Dendritic cell treated with granulocyte-macrophage colony-stimulating factor and Interleukin-4, amounts not matched to agents 40 ng/mL and 50 ng/mL, for 4 days (primary cell): ENCODE measurements around the gene EMILIN2.

Experiments used
- H3K27ac Mint-ChIP-seq: one replicate; pipeline ENCODE4 v1.8.0; 2022; ENCODE audit warnings: mild to moderate bottlenecking, mixed read lengths
- H3K27me3 Mint-ChIP-seq: one replicate; pipeline ENCODE4 v1.8.0; 2022; ENCODE audit warnings: mild to moderate bottlenecking, mixed read lengths
- H3K36me3 Mint-ChIP-seq: one replicate; pipeline ENCODE4 v1.8.0; 2022; ENCODE audit warnings: low read depth, mixed read lengths
- H3K4me1 Mint-ChIP-seq: one replicate; pipeline ENCODE4 v1.8.0; 2022; ENCODE audit warnings: low read depth, mixed read lengths
- H3K4me3 Mint-ChIP-seq: one replicate; pipeline ENCODE4 v1.8.0; 2022; ENCODE audit warnings: mild to moderate bottlenecking, moderate library complexity, mixed read lengths
- H3K9me3 Mint-ChIP-seq: one replicate; pipeline ENCODE4 v1.8.0; 2022; ENCODE audit warnings: mixed read lengths
- intact Hi-C: fragments of 100-400 bp; cut with micrococcal nuclease; formaldehyde crosslinking; loops from one replicate; pipeline ENCODE4 v1.15.0; 2022

The EMILIN2 gene

DNA sequence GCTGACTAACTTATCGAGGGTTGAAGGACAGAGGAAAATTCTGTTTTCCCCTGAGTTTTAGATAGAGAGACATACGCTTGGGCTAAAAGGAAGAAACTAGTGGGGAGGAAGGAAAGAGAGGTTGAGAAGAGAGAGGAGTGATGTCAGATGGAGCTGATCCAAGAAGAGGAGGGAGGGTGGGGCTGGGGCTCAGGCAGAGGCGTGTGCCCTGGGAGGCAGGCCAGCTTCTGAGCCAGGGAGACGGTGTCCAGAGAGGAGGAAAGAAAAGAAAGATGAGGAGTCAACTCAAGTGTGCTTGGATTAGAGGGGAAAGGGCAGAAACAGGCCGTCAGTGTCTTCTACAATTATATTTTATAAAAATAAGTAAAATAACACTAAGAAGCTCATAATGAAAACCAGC is 56.2 kb downstream of the EMILIN2 start:
- Mint-ChIP-seq H3K36me3 (peaks cover 15% of the 10 kb centered on the region), H3K27ac (no peak overlapping the region), H3K9me3 (no peaks in the 10 kb centered on the region), H3K27me3 (no peaks in the 10 kb centered on the region), H3K4me3 (no peak overlapping the region), H3K4me1 (peaks cover 43% of the 10 kb centered on the region)
- intact Hi-C loops = no loop called here

DNA sequence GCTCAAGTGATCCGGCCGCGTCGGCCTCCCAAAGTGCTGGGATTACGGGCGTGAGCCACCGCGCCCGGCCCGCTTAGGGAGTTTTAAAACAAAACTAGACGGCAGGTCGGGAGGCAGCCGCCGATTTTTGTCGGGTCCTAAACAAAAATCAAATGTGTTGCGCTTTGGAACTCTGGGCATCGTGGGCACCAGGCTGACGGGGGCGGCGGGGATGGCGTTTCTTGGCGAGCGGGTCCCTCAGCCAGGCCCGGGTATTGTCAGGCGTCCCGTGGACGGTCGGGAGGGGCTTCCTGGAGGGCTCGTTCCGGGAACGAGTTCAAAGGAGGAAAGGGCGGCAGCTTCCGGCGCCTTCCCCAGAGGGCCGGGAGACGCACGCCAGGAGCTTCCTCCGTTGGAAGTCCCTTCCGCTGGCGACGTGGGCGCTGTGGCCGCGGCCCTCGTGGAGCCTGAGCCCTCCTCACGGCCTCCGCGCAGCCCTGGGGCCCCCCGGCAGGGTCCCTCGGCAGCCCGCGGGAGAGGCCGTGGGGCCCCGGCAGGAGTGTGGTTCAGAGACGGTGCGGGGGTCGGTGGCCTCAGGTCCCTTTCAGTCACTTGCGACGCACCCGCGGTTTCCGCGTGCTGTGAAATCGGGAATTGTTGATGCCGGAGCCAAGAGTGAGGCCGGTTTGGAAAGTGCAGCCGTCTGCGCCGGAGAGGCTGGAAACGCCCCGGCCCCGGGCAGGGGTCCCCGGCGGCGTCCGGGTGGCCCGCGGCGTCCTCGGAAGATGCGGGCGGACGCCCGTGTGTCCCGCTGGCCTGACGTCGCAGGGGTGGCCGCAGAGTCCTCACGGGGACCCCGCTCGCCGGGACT is 59.3 kb downstream of the EMILIN2 start:
- Mint-ChIP-seq H3K4me3 (peak overlapping the region; percentile 81), H3K27ac (peak overlapping the region; percentile 90), H3K27me3 (no peaks in the 10 kb centered on the region), H3K36me3 (peaks cover 43% of the 10 kb centered on the region), H3K4me1 (peaks cover 40% of the 10 kb centered on the region), H3K9me3 (no peaks in the 10 kb centered on the region)
- intact Hi-C loops = loop anchor here (5.0 kb wide), 1 partner anchor 59 kb away; the partner anchor contains the start of gene EMILIN2

DNA sequence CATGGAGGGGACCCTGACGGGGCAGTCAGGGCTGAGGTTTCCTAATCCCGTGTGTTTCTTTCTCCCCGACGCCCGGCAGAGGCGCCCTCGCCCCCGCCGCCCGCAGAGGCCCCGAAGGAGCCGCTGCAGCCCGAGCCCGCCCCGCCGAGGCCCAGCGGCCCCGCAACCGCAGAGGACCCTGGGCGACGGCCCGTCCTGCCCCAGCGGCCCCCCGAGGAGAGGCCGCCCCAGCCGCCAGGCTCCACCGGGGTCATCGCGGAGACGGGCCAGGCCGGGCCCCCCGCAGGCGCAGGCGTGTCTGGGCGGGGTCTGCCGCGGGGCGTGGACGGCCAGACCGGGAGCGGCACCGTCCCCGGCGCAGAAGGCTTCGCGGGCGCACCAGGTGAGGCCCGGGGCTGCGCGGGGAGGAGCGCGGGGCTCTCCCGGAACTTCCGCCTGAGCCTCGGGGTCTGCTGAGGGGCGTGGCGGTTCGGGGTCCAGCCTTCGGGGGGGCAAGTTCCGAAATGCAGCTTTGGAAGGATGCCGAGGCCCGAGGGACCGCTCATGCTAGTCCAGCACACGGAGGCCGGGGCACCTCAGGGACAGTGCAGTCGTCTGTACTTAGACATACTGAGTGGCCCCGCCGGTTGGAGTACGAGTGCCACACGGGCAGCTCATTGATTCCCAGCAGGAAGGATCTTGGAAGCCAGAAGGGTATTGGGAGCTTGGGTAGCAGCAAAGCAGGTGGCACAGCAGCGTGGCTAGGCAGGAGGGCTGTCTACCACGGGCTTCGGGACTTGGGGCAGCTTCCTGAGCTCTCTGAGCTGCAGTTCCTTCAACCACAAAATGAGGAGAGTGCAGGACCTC is 60.1 kb downstream of the EMILIN2 start:
- Mint-ChIP-seq H3K4me3 (peak overlapping the region; percentile 81), H3K27me3 (no peaks in the 10 kb centered on the region), H3K4me1 (peaks cover 33% of the 10 kb centered on the region), H3K9me3 (no peaks in the 10 kb centered on the region), H3K27ac (peak overlapping the region; percentile 90), H3K36me3 (peaks cover 51% of the 10 kb centered on the region)
- intact Hi-C loops = loop anchor here (5.0 kb wide), 1 partner anchor 60 kb away; the partner anchor contains the start of gene EMILIN2

DNA sequence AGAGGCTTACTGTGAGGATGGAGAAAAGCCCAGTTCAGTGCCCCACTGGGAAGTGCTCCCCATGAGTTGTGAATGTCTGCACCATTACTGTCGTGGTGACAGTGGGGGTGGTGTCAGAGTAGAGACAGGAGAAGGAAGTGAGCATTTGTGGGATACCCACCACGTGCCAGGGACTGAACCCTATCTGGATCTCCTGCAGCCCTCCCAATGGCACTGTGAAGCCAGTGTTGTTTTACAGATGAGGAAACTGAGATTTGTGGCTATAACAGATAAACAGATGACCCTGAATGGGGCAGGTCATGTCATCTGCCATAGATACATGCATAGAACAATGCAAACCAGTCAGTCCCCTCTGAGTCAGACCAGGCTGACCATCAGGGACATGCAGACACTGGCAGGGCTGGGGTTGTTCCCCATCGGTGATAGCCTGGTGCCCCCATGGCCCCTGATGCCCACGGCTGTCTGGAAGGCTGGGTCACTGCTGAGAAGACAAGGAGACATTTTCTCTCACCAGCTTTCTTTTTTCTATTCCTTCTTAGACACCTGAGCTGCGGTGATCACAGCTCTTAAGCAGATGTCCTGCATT is 60.8 kb downstream of the EMILIN2 start:
- Mint-ChIP-seq H3K36me3 (peaks cover 58% of the 10 kb centered on the region), H3K27ac (peak overlapping the region; percentile 78)

DNA sequence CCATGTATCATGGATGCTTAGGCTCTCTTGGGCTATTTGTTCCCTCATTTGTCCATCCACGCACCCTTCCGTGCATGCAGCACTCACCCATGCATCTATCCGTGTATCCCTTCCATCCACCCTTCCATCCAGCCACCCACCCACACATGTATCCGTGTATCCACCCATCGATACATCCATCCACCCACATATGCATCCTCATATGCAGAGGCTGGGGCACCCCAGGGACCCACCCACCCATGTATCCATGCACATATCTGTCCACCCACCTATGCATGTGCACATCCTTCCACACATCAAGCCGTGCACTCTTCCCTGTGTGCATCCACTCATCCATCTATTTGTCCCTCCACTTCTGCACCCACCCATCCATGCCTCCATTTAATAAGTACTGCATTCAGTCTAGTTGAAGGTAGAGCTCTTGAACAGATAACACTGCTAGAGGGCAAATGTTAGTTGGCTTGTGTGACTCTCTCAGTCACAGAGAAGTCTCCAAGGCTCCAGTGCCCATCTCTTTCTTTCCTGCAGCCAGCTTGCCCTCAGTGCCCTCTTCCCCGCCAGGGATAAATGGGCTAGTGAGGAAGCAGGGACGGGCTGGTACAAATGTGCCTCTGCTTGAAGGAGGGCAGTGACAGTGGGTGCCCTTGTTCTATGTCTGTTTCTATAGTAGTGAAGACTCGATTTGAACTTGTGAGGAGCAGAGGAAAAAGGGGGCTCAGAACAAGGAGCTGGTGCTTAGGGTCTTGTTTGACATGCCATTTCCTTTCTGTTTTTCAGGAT is 61.5 kb downstream of the EMILIN2 start:
- intact Hi-C loops = loop anchor here (5.0 kb wide), 1 partner anchor 61 kb away; the partner anchor contains the start of gene EMILIN2
- Mint-ChIP-seq H3K27me3 (no peaks in the 10 kb centered on the region), H3K27ac (peak overlapping the region; percentile 78), H3K36me3 (peaks cover 65% of the 10 kb centered on the region), H3K4me3 (peak overlapping the region; percentile 40), H3K4me1 (peaks cover 33% of the 10 kb centered on the region), H3K9me3 (no peaks in the 10 kb centered on the region)

More for the DNA sequence above, 60.8 kb downstream of the EMILIN2 start:
- Mint-ChIP-seq H3K4me3 (peak overlapping the region; percentile 81), H3K4me1 (peaks cover 33% of the 10 kb centered on the region), H3K9me3 (no peaks in the 10 kb centered on the region), H3K27me3 (no peaks in the 10 kb centered on the region)
- intact Hi-C loops = loop anchor here (5.0 kb wide), 1 partner anchor 60 kb away; the partner anchor contains the start of gene EMILIN2

DNA sequence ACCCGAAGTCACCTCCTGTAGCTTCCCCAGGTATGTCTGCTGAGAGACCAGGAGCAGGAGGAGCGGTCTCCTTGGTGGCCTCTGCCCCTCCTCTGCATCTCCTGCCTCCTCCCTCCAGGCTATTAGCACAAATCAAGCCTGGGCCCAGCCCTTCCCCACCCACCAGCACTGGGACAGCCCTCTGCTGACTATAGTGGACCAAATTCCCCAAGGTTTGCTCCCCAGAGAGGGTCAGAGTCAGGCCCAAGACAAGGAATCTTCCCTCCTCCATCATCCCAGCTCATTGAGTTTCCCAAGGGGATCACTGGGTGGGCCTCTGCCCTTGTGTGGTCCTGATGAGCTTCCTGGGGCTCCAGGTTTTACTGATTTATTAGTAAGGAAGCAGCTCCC is 62.1 kb downstream of the EMILIN2 start:
- Mint-ChIP-seq H3K36me3 (peaks cover 71% of the 10 kb centered on the region), H3K4me3 (no peak overlapping the region), H3K4me1 (peaks cover 33% of the 10 kb centered on the region), H3K9me3 (no peaks in the 10 kb centered on the region), H3K27ac (peak overlapping the region; percentile 78), H3K27me3 (no peaks in the 10 kb centered on the region)
- intact Hi-C loops = loop anchor here (5.0 kb wide), 1 partner anchor 62 kb away; the partner anchor contains the start of gene EMILIN2

DNA sequence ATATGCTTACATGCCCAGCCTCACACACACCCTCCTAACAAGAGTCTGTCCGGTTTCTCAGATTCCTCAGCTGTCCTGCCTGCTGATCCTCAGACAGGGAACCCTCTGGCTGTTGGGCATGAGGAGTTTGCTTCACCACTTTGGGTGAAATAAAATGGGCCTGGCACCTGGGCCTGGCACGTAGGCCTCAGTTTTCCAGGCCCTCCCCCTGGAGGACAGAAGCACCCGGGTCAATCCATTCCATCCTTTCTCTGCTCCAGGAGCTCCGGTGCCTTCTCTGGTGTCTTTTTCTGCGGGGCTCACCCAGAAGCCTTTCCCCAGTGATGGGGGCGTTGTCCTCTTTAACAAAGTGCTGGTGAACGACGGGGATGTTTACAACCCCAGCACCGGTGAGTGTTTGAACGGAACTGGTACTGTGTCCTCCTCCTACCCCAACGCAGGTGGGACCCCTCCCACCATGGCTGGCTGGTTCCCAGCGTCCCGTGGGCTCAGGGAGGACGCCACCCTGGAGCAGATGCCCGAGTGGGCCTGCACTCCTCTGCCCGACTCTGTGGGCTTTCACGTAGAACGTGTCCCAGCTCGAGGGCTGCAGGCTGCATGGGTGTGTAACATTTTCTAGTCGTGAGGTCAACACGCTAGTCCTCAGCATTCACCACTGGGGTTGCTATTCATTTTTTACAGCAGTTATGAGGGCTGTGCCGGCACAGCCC is 62.8 kb downstream of the EMILIN2 start:
- no peaks in the 10 kb centered on the region for H3K27me3 Mint-ChIP-seq
- H3K4me3 Mint-ChIP-seq = no peak overlapping the region
- H3K9me3 Mint-ChIP-seq = no peaks in the 10 kb centered on the region
- H3K27ac Mint-ChIP-seq = peak overlapping the region; percentile 21
- peaks cover 33% of the 10 kb centered on the region for H3K4me1 Mint-ChIP-seq
- peaks cover 78% of the 10 kb centered on the region for H3K36me3 Mint-ChIP-seq
- intact Hi-C loops = loop anchor here (5.0 kb wide), 1 partner anchor 62 kb away; the partner anchor contains the start of gene EMILIN2

DNA sequence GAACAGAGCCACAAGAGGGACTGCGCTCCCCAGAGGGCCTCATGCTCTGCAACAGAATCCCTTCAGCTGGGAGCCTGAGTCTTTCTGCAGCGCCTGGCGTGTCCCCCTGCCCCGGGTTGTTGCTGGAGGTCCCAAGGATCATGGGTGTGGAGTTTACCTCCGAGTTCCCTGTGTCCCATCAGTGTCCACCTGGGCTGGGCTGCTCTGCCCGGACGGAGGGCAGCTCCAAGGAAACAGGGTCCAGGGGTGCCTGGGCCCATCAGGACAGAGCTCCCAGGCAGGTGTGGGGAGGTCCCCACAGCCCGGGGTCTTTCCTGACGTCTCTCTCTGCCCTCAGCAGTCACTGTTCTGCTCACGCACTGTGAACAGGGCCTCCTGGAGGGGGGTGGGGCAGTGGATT is 63.5 kb downstream of the EMILIN2 start:
- Mint-ChIP-seq H3K9me3 (no peaks in the 10 kb centered on the region), H3K4me1 (peaks cover 37% of the 10 kb centered on the region), H3K4me3 (no peak overlapping the region), H3K36me3 (peaks cover 85% of the 10 kb centered on the region), H3K27ac (no peak overlapping the region), H3K27me3 (no peaks in the 10 kb centered on the region)
- intact Hi-C loops = no loop called here

DNA sequence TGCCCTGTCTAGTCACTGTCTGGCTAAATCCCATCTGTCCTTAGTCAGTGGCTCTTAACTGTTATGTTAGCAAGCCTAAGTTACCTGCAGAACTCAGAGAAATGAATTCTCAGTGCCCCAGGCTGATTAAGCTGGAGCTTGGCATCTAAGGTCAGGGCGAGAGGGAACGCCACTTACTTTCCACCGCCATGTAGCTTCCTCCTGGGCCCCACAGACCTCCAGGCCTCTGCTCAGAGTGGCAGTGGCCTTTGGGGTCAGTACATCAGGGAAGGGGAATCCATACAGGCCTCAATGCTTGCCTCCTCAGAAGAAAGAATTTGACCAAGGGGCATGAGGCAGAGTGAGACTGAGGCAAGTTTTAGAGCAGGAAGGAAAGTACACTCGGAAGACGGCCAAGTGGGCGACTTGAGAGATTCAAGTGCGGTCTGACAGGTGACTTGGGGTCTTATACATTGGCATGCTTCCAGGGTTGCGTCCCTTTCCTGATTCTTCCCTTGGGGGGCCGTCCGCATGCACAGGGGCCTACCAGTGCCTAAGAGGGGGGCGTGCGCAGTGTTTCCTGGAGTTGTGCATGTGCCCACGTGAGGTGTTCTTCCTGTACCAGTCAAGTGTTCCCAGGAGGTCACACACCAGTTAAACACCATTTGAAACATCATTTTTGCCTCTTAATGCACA is 64.1 kb downstream of the EMILIN2 start:
- Mint-ChIP-seq H3K4me1 (peaks cover 31% of the 10 kb centered on the region), H3K27ac (no peak overlapping the region), H3K36me3 (peaks cover 91% of the 10 kb centered on the region), H3K4me3 (no peak overlapping the region), H3K9me3 (no peaks in the 10 kb centered on the region), H3K27me3 (no peaks in the 10 kb centered on the region)
- intact Hi-C loops = no loop called here

DNA sequence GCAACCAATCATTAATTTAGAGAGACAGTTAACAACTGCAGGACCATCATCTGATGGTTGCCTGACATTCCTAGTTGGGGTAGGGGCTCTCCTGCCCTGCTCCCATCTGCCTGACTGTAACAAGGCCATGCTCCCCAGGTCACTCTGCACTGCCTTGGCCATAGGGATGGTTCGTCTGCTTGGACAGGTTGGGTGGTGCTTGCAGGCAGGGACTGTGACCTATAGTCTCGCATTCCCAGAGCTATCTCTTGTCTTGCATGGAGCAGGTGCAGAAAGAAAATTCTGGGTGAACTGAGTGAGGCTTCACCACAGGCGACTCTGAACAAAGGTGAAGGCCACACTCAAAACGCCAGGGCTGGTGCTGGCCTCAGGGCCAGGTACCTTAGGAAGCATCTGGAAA is 64.7 kb downstream of the EMILIN2 start:
- intact Hi-C loops = no loop called here
- Mint-ChIP-seq H3K4me1 (peaks cover 36% of the 10 kb centered on the region), H3K9me3 (no peaks in the 10 kb centered on the region), H3K27ac (no peak overlapping the region), H3K36me3 (peaks cover 97% of the 10 kb centered on the region), H3K27me3 (no peaks in the 10 kb centered on the region), H3K4me3 (no peak overlapping the region)

DNA sequence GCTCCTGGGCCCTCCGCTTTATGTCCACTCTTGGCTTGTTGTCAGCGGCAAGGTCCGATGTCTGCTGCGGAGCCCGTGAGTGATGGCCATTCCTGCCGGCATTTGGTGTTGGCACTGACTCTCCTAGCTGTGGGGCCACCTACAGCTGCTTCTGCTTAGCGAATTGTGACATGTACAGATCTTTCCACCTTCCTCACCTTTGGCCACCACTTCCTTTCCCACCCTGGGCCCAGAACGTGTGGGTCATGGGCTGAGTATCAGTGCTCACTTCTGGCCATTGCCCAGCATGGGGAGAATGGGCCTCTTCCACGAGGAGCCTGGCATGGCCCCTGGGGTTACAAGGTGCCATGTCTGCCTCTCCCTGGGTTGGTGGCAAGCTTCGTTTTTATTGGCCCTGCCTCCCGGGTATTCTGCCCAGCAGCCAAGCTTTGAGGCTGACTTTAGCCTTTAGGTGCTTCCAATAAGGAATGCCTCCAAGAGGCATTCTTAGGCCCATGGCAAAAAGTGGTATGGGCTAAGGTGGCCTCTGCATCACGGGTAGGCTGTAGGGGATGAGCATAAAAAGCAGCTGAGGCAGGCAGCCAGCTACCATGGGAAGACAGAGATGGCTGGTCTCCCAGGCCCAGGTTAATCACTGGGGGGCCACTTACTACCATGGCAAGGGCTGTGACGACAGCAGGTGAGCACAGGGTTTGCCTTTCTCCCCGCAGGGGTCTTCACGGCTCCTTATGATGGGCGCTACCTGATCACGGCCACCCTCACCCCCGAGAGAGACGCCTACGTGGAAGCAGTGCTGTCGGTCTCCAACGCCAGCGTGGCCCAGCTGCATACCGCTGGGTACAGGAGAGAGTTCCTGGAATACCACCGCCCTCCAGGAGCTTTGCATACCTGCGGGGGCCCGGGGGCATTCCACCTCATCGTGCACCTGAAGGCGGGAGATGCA is 65.8 kb downstream of the EMILIN2 start:
- H3K4me1 Mint-ChIP-seq = peaks cover 41% of the 10 kb centered on the region
- H3K27me3 Mint-ChIP-seq = no peaks in the 10 kb centered on the region
- no peaks in the 10 kb centered on the region for H3K9me3 Mint-ChIP-seq
- peaks cover 100% of the 10 kb centered on the region for H3K36me3 Mint-ChIP-seq
- H3K4me3 Mint-ChIP-seq = no peak overlapping the region
- intact Hi-C loops = no loop called here
- H3K27ac Mint-ChIP-seq = no peak overlapping the region
